Activated CD4-positive, alpha-beta T cell treated with anti-CD3 and anti-CD28 coated beads, Interleukin-2, amount 50 U/mL, for 1 hour (primary cell): Measurements from ENCODE around the gene OR51M1.

Experiments
- DNase-seq: peaks from one replicate; pipeline ENCODE4 v3.0.0-alpha.2; 2020

OR51M1 gene

DNA sequence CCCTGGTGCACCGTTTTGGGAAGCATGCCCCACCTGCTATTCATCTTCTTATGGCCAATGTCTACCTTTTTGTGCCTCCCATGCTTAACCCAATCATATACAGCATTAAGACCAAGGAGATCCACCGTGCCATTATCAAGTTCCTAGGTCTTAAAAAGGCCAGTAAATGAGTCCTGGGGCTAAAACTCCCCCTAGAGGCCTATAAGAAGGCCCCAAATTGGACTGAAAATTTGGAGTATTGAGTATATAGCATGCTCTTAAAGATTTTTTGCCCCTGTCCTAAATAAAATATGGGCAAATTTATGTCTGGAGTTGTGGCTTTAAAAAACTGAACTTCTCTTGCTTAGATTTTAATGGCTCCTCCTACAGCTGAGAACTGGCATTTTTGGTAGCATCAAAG lies 6.6 kb downstream of the OR51M1 start:
- DNase-seq, result no peak

DNA sequence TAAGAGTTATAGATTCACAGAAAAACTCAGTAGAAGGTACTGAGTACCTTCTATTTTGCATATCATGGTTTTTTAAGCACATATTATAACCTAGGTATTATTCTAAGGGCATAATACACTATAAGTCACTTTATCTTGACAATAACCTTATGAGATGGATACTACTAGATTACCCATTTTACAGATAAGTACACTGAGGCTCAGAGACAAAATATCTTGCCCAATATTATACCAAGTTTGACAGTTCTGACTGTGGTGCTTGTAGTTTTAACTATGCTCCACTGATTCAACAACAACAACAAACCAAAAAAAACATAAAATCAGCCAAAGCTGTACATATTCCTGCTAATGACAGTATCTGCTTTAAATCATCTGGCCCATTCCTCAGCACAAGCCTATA lies 10.5 kb downstream of the OR51M1 start:
- no peak for DNase-seq

DNA sequence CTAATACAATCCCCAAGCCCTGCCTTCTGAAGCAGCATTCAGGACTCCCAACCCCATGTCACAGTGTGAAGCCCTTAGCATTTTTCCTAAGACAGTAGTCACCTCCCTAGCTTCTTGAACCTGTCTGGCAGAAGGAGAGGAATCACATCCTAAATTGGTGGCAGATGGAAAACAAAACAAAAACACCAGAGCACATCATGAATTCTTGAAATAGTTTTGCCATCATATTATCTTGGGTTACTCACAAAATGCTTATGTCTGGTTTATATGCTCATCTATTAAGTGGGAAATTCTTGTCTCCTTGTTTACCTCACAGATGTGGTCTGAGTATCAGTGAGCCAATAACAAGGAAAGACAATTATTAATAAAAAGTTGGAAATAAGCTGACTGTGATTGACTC lies 15.3 kb downstream of the OR51M1 start:
- no peak for DNase-seq

DNA sequence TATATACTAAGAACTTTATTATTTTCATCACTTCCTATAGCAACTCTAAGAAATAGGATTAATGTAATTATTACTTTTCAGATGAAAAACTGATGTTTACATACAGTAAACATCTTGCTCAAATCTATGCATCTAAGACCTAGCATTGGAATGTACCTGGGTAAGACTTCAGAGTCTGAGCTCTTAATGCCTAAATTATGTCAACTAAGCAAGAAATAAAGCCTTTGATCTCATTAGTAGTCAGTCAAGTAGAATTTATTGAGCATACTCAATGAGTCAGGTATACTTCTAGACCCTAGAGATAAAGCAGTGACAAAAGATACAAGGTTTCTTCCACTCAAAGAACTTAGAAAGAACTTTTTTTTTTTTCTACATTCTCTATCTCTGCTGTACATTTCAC lies 21.6 kb downstream of the OR51M1 start:
- DNase-seq, result no peak

GRCh38 chr11:5420993-5421392 lies 37.4 kb downstream of the OR51M1 start:
- no peak for DNase-seq

GRCh38 chr11:5421811-5422210 lies 38.2 kb downstream of the OR51M1 start, which contains the start of gene OR51Q1:
OR51Q1 (plus strand) TSS chr11:5422111; CDS start chr11:5422201, 90 bp downstream.
- no peak for DNase-seq

DNA sequence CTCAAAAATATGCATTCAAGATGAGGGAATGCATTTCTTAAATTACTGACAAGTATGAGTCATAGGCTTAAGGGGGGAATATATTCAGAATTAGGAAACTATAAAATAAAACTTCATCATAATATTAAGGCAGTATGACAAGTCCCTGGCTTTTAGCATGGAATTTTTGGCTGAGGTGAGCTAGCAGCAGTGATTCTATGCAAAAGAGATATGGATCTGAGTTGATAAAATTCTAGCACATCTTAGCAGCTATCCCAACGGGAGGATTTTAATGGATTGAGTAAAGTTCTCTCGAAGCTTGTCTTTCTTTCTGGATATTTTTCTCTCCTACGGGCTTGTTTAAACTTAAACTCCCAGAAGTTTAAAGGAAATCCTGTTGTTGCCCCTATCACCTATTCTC lies 39.5 kb downstream of the OR51M1 start:
- DNase-seq, result no peak

GRCh38 chr11:5441414-5441813 lies 57.8 kb downstream of the OR51M1 start, which contains the start of gene OR51I1:
OR51I1 (minus strand) TSS chr11:5441514; CDS start chr11:5441514, 0 bp downstream.
- no peak for DNase-seq
